Liver (tissue), 9 donors: ENCODE measurements around the gene PACS1. TPM values are rescaled to one million over a fixed set of nuclear protein-coding genes. Genes with fewer than 3 reads are reported as not detected.

ENCODE experiments used
- DNase-seq: peaks from one replicate; pipeline ENCODE4 v3.0.0-alpha.2; 2017; ENCODE audit warnings: low spot score
- H3K27ac ChIP-seq, 2 donors: one replicate each; pipeline ENCODE4 v1.7.0; 2013; ENCODE audit warnings: inconsistent platforms in 2 of 2, low read length in 2 of 2, control low read depth in 1 of 2, low read depth in 1 of 2, mild to moderate bottlenecking in 1 of 2
- H3K27me3 ChIP-seq, 4 donors: one replicate each; pipeline versions ENCODE4 v1.6.1 to v1.7.0; 2013; ENCODE audit warnings: low read length in 3 of 4, inconsistent platforms in 1 of 4, mild to moderate bottlenecking in 1 of 4, moderate library complexity in 1 of 4; ENCODE audit not compliant: control insufficient read depth in 4 of 4, insufficient read depth in 4 of 4
- H3K36me3 ChIP-seq, 4 donors: one replicate each; pipeline versions ENCODE4 v1.6.1 to v1.7.0; 2013; ENCODE audit warnings: low read length in 3 of 4, mild to moderate bottlenecking in 3 of 4, low read depth in 1 of 4, moderate library complexity in 1 of 4; ENCODE audit not compliant: control insufficient read depth in 4 of 4, insufficient read depth in 3 of 4
- H3K4me1 ChIP-seq, 4 donors: one replicate each; pipeline versions ENCODE4 v1.6.1 to v1.7.0; 2013; ENCODE audit warnings: low read length in 3 of 4, mild to moderate bottlenecking in 3 of 4, moderate library complexity in 1 of 4; ENCODE audit not compliant: control insufficient read depth in 4 of 4, insufficient read depth in 4 of 4
- H3K4me3 ChIP-seq, 3 donors: one replicate each; pipeline versions ENCODE4 v1.6.1 to v1.7.0; 2013; ENCODE audit warnings: low read length in 3 of 3, control low read depth in 1 of 3, low read depth in 1 of 3, mild to moderate bottlenecking in 1 of 3
- H3K9ac ChIP-seq, 2 donors: one replicate each; pipeline ENCODE4 v1.7.0; 2013; ENCODE audit warnings: low read length in 2 of 2, mild to moderate bottlenecking in 2 of 2, moderate library complexity in 2 of 2, control low read depth in 1 of 2, low read depth in 1 of 2
- H3K9me3 ChIP-seq, 4 donors: one replicate each; pipeline versions ENCODE4 v1.6.1 to v1.7.0; 2013; ENCODE audit warnings: low read length in 3 of 4; ENCODE audit not compliant: control insufficient read depth in 4 of 4
- ATF3 ChIP-seq: IDR thresholded peaks from 2 replicates; pipeline ENCODE4 v1.6.1; 2016; ENCODE audit warnings: antibody characterized with exemption
- FOXA1 ChIP-seq: IDR thresholded peaks from 2 replicates; pipeline ENCODE4 v1.6.1; 2016; ENCODE audit warnings: antibody characterized with exemption
- FOXA2 ChIP-seq: IDR thresholded peaks from 2 replicates; pipeline ENCODE4 v1.6.1; 2016; ENCODE audit warnings: antibody characterized with exemption
- GABPA ChIP-seq, 2 donors: IDR thresholded peaks in 1 of 2; conservative IDR thresholded peaks in 1 of 2; 2 replicates each; pipeline ENCODE4 v1.6.1; 2016; ENCODE audit warnings: antibody characterized with exemption in 2 of 2, mild to moderate bottlenecking in 1 of 2, moderate library complexity in 1 of 2
- HNF4A ChIP-seq, 2 donors: conservative IDR thresholded peaks; 2 replicates each; pipeline ENCODE4 v1.6.1; 2016; ENCODE audit warnings: antibody characterized with exemption in 2 of 2, mild to moderate bottlenecking in 2 of 2
- MAX ChIP-seq: IDR thresholded peaks from 2 replicates; pipeline ENCODE4 v1.6.1; 2016; ENCODE audit warnings: antibody characterized with exemption
- NR2F2 ChIP-seq: IDR thresholded peaks from 2 replicates; pipeline ENCODE4 v1.6.1; 2016; ENCODE audit warnings: antibody characterized with exemption
- RAD21 ChIP-seq, 2 donors: IDR thresholded peaks; 2 replicates each; pipeline ENCODE4 v1.6.1; 2016; ENCODE audit warnings: antibody characterized with exemption in 2 of 2, mild to moderate bottlenecking in 2 of 2
- RXRA ChIP-seq, 2 donors: IDR thresholded peaks; 2 replicates each; pipeline ENCODE4 v1.6.1; 2017 to 2018; ENCODE audit warnings: antibody characterized with exemption in 2 of 2, mild to moderate bottlenecking in 1 of 2
- SP1 ChIP-seq: IDR thresholded peaks from 2 replicates; pipeline ENCODE4 v1.6.1; 2018; ENCODE audit warnings: antibody characterized with exemption, mild to moderate bottlenecking
- TAF1 ChIP-seq: conservative IDR thresholded peaks from 2 replicates; pipeline ENCODE4 v1.6.1; 2016; ENCODE audit warnings: antibody characterized with exemption, mild to moderate bottlenecking
- YY1 ChIP-seq: IDR thresholded peaks from 2 replicates; pipeline ENCODE4 v1.6.1; 2016; ENCODE audit warnings: antibody characterized with exemption, mild to moderate bottlenecking
- WGBS: extraction: QIAGEN DNeasy Blood & Tissue Kit; methylation state at CpG from one replicate; pipeline ENCODE4 v1.1.7; 2013; 5-methylcytosine and 5-hydroxymethylcytosine counted together
- polyA plus RNA-seq, 2 donors: library from polyadenylated mRNA; stranded (reverse) in 1 of 2; unstranded in 1 of 2; fragments of 200-250 nt in 1 of 2; fragments of >200 nt in 1 of 2; fragmentation: Nextera tagmentation in 1 of 2; extraction: Ambion mirVana in 1 of 2; gene quantifications; one replicate each; pipeline versions ENCODE4 v1.2.1 to v1.2.3, GENCODE V29; 2013 to 2015
- total RNA-seq, 2 donors: library from RNA; depleted of rRNA; stranded (reverse); fragments of >200 nt; gene quantifications; one replicate each; pipeline ENCODE4 v1.2.3, GENCODE V29; 2014
- TF ChIP-seq, protein P1 (sequence below): IDR thresholded peaks from 2 replicates; pipeline ENCODE4 v1.6.1; 2016; ENCODE audit warnings: antibody characterized with exemption
- TF ChIP-seq, protein P2 (sequence below): fragments of 150-350 bp; IDR thresholded peaks from 2 replicates; pipeline ENCODE4 v1.5.1; 2017; ENCODE audit warnings: improper control_type of control experiment, low read depth, low read length; ENCODE audit not compliant: missing input control
- donor health status: healthy.
- donor health status: healthy.
- donor health status: healthy.
- donor health status: healthy.
- donor health status: healthy.

PACS1 gene
- total and polyA plus RNA-seq, 4 donors: 2.7 to 9.1 (median 7.3) TPM

DNA sequence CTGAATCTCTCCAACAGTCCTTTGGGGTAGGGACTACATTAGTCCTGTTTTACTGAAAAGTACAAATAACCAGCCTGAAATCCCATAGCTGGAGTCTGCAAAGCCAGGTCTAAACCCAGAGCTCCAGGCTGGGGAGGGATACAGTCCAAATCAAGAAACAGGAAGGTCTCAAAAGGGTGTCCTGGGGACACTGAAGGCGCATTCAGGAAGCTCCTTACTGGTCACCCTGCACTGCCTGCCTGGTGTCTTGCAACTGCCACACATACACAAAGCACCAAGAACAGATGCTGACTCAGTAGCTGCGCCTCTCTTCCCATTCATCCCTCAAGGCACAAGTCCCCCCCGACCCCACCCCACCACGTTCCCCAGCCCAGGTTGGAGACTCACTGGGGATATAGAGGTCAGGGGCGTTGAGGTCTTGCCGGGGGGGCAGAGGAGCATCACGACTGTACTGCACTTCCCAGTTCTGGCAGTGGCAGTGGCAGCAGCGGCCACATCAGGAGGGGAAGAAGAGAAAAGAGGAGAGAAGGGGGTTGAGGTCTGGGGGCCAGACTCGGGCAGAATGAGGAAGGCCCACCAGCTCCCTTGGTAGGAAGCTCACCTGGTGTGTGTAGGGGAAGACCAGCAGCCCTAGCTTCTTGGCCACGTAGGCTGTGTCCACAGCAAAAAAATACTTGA lies 217.3 kb downstream of the PACS1 start:
- H3K4me3 ChIP-seq: peak overlapping the region; percentile 26 to 79 (median 61)
- no peak for DNase-seq
- TF ChIP-seq HNF4A (conservative IDR thresholded peaks at IDR 0.05): no peak
- TF ChIP-seq MAX: no peak
- TF ChIP-seq FOXA2: no peak
- TF ChIP-seq ATF3: no peak
- TF ChIP-seq, protein P1, sequence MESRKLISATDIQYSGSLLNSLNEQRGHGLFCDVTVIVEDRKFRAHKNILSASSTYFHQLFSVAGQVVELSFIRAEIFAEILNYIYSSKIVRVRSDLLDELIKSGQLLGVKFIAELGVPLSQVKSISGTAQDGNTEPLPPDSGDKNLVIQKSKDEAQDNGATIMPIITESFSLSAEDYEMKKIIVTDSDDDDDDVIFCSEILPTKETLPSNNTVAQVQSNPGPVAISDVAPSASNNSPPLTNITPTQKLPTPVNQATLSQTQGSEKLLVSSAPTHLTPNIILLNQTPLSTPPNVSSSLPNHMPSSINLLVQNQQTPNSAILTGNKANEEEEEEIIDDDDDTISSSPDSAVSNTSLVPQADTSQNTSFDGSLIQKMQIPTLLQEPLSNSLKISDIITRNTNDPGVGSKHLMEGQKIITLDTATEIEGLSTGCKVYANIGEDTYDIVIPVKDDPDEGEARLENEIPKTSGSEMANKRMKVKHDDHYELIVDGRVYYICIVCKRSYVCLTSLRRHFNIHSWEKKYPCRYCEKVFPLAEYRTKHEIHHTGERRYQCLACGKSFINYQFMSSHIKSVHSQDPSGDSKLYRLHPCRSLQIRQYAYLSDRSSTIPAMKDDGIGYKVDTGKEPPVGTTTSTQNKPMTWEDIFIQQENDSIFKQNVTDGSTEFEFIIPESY: no peak
- TF ChIP-seq SP1: no peak
- TF ChIP-seq, protein P2, sequence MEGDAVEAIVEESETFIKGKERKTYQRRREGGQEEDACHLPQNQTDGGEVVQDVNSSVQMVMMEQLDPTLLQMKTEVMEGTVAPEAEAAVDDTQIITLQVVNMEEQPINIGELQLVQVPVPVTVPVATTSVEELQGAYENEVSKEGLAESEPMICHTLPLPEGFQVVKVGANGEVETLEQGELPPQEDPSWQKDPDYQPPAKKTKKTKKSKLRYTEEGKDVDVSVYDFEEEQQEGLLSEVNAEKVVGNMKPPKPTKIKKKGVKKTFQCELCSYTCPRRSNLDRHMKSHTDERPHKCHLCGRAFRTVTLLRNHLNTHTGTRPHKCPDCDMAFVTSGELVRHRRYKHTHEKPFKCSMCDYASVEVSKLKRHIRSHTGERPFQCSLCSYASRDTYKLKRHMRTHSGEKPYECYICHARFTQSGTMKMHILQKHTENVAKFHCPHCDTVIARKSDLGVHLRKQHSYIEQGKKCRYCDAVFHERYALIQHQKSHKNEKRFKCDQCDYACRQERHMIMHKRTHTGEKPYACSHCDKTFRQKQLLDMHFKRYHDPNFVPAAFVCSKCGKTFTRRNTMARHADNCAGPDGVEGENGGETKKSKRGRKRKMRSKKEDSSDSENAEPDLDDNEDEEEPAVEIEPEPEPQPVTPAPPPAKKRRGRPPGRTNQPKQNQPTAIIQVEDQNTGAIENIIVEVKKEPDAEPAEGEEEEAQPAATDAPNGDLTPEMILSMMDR: no peak
- TF ChIP-seq FOXA1: no peak
- no peak for TF ChIP-seq TAF1
- TF ChIP-seq GABPA (IDR thresholded peaks at IDR 0.05 in 1 of 2, conservative IDR thresholded peaks at IDR 0.05 in 1 of 2): no peak
- no peak for TF ChIP-seq RAD21 (IDR thresholded peaks at IDR 0.05)
- TF ChIP-seq NR2F2: no peak
- no peaks in the 10 kb centered on the region for H3K9me3 ChIP-seq
- peaks cover 19 to 50% (median 41%) of the 10 kb centered on the region in 4 donors for H3K4me1 ChIP-seq
- H3K36me3 ChIP-seq: peaks cover 0 to 5% (median 4%) of the 10 kb centered on the region in 4 donors
- H3K9ac ChIP-seq: no peak overlapping the region
- H3K27ac ChIP-seq: peak overlapping the region in 1 of 2 donors; percentile 96
- 78% methylated on average over 10 of the region's 10 CpGs for WGBS
- H3K27me3 ChIP-seq: peaks cover 0 to 2% (median 0%) of the 10 kb centered on the region in 4 donors

GRCh38 chr11:66287889-66288670 lies 218.0 kb downstream of the PACS1 start:
- no peak for DNase-seq
- Histone ChIP-seq H3K9me3 (no peaks in the 10 kb centered on the region), H3K4me1 (peaks cover 19 to 49% (median 39%) of the 10 kb centered on the region in 4 donors), H3K27me3 (peaks cover 0 to 5% (median 0%) of the 10 kb centered on the region in 4 donors), H3K4me3 (peak overlapping the region; percentile 61 to 88 (median 79)), H3K27ac (peak overlapping the region; percentile 96), H3K36me3 (peaks cover 0 to 5% (median 4%) of the 10 kb centered on the region in 4 donors), H3K9ac (peak overlapping the region; percentile 46 to 82)
- 48% methylated on average over 20 of the region's 20 CpGs for WGBS
- TF ChIP-seq RXRA (IDR thresholded peaks at IDR 0.05) (peak in 1 of 2 donors; percentile 45), YY1 (no peak)
